ENCODE measurements around the gene DYRK1B. TPM values are rescaled to one million over a fixed set of nuclear protein-coding genes. Genes with fewer than 3 reads are reported as not detected.

Gene DYRK1B
- total and polyA plus RNA-seq, 2 donors (not counting 1 experiment from before 2014, with no cell fraction given) = 26.1 to 36.6 TPM

GRCh38 chr19:39847525-39847924 lies 13.6 kb upstream of the DYRK1B start:
- ChIA-PET CTCF (interaction anchor here (6.2 to 8.1 kb wide), 2 partner anchors 54 to 123 kb away, joined by 43 to 159 read pairs; partner anchors contain the start of gene PSMC4), POLR2A (interaction anchor here (1.6 kb wide), 1 partner anchor 14 kb away, joined by 21 read pairs; the partner anchor contains the start of gene DYRK1B)
- no peak overlapping the region for H3K4me3 Mint-ChIP-seq
- H3K79me2 ChIP-seq (ENCODE audit: control insufficient read depth, insufficient read depth, low read length) = peaks cover 37% of the 10 kb centered on the region
- H3K4me1 Mint-ChIP-seq = peaks cover 43% of the 10 kb centered on the region
- peaks cover 5% of the 10 kb centered on the region for H3K27me3 Mint-ChIP-seq
- DNase-seq = no peak
- no peak for ATAC-seq (ENCODE audit: low read depth)
- H3K9ac ChIP-seq (ENCODE audit: low read length) = no peak overlapping the region
- H3K27ac ChIP-seq (ENCODE audit: low read length in 2 of 2) = no peak overlapping the region
- H4K20me1 ChIP-seq (ENCODE audit: control insufficient read depth, insufficient read depth, low read length, poor library complexity, severe bottlenecking) = peaks cover 29% of the 10 kb centered on the region
- 98% methylated on average over 4 of the region's 6 CpGs for WGBS (ENCODE audit: insufficient coverage)
- no peak overlapping the region for H3K27ac Mint-ChIP-seq
- peaks cover 0 to 4% (median 0%) of the 10 kb centered on the region in 4 experiments for H3K27me3 ChIP-seq (replicated peaks in 1 of 4; ENCODE audit: control extremely low read depth in 1 of 4, control insufficient read depth in 3 of 4, insufficient read depth in 4 of 4, low read length in 3 of 4)
- H3K4me1 ChIP-seq (ENCODE audit: control insufficient read depth in 2 of 2, insufficient read depth in 2 of 2, low read length in 2 of 2) = peaks cover 26 to 36% of the 10 kb centered on the region in 2 donors
- TF ChIP-seq, protein P1, sequence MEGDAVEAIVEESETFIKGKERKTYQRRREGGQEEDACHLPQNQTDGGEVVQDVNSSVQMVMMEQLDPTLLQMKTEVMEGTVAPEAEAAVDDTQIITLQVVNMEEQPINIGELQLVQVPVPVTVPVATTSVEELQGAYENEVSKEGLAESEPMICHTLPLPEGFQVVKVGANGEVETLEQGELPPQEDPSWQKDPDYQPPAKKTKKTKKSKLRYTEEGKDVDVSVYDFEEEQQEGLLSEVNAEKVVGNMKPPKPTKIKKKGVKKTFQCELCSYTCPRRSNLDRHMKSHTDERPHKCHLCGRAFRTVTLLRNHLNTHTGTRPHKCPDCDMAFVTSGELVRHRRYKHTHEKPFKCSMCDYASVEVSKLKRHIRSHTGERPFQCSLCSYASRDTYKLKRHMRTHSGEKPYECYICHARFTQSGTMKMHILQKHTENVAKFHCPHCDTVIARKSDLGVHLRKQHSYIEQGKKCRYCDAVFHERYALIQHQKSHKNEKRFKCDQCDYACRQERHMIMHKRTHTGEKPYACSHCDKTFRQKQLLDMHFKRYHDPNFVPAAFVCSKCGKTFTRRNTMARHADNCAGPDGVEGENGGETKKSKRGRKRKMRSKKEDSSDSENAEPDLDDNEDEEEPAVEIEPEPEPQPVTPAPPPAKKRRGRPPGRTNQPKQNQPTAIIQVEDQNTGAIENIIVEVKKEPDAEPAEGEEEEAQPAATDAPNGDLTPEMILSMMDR (IDR thresholded peaks at IDR 0.05) = no peak
- no peak for TF ChIP-seq EZH2 (IDR thresholded peaks at IDR 0.05; ENCODE audit: borderline replicate concordance, insufficient read depth, low read depth, low read length, poor library complexity, severe bottlenecking)
- H3K9me3 Mint-ChIP-seq (ENCODE audit: insufficient read depth) = no peaks in the 10 kb centered on the region
- H2AFZ ChIP-seq (ENCODE audit: insufficient read depth, low read depth, low read length, poor library complexity, severe bottlenecking) = peak overlapping the region; percentile 89
- no peaks in the 10 kb centered on the region for H3K9me3 ChIP-seq (ENCODE audit: control extremely low read depth in 1 of 3, control insufficient read depth in 2 of 3, insufficient read depth in 1 of 3, low read length in 2 of 3)
- no peak overlapping the region for H3K4me3 ChIP-seq (ENCODE audit: control extremely low read depth in 1 of 5, extremely low read depth in 1 of 5, insufficient read depth in 1 of 5, low read depth in 2 of 5, low read length in 4 of 5)
- intact Hi-C loops (cut with micrococcal nuclease) = no loop called here
- no peak overlapping the region for H3K4me2 ChIP-seq (replicated peaks; ENCODE audit: low read depth, low read length, poor library complexity, severe bottlenecking)
- H3K36me3 ChIP-seq (replicated peaks in 1 of 2; ENCODE audit: control extremely low read depth in 1 of 2, control insufficient read depth in 1 of 2, extremely low read depth in 1 of 2, insufficient read depth in 2 of 2, low read length in 1 of 2) = no peaks in the 10 kb centered on the region
